Skeletal muscle tissue (tissue), 4 donors: ENCODE data around the gene HOXC11. TPM values are rescaled to one million over a fixed set of nuclear protein-coding genes. Genes with fewer than 3 reads are reported as not detected.

Source experiments
- H3K27ac ChIP-seq: one replicate; pipeline ENCODE4 v1.7.0; 2013; ENCODE audit warnings: mild to moderate bottlenecking, low read depth, low read length, inconsistent platforms
- H3K27me3 ChIP-seq, 3 donors: one replicate each; pipeline ENCODE4 v1.7.0; 2013; ENCODE audit warnings: low read length in 3 of 3; ENCODE audit not compliant: control insufficient read depth in 3 of 3, insufficient read depth in 3 of 3
- H3K36me3 ChIP-seq, 3 donors: one replicate each; pipeline ENCODE4 v1.7.0; 2013; ENCODE audit warnings: low read length in 3 of 3; ENCODE audit not compliant: control insufficient read depth in 3 of 3, insufficient read depth in 3 of 3
- H3K4me1 ChIP-seq, 3 donors: one replicate each; pipeline ENCODE4 v1.7.0; 2013; ENCODE audit warnings: low read length in 3 of 3, mild to moderate bottlenecking in 3 of 3; ENCODE audit not compliant: control insufficient read depth in 3 of 3, insufficient read depth in 3 of 3
- H3K4me3 ChIP-seq, 3 donors: one replicate each; pipeline ENCODE4 v1.7.0; 2013; ENCODE audit warnings: low read length in 3 of 3
- H3K9ac ChIP-seq, 3 donors: one replicate each; pipeline ENCODE4 v1.7.0; 2013; ENCODE audit warnings: low read length in 3 of 3, mild to moderate bottlenecking in 3 of 3, moderate library complexity in 2 of 3, low read depth in 1 of 3
- H3K9me3 ChIP-seq, 3 donors: one replicate each; pipeline ENCODE4 v1.7.0; 2013; ENCODE audit warnings: low read length in 3 of 3; ENCODE audit not compliant: control insufficient read depth in 3 of 3
- total RNA-seq: library from RNA; depleted of rRNA; stranded (reverse); fragments of >200 nt; gene quantifications from one replicate; pipeline ENCODE4 v1.2.3, GENCODE V29; 2014
- donor health status: Osteomylitis.

Gene HOXC11
- total RNA-seq, 1 donor from 2014 or later: 0.52 TPM

- H3K4me3 ChIP-seq: peak overlapping the region; percentile 65 to 70 (median 70)
- peak overlapping the region; percentile 84 to 97 (median 88) for H3K9ac ChIP-seq
- peaks cover 18 to 51% (median 30%) of the 10 kb centered on the region in 3 donors for H3K27me3 ChIP-seq
- H3K4me1 ChIP-seq: peaks cover 36 to 76% (median 44%) of the 10 kb centered on the region in 3 donors
- H3K36me3 ChIP-seq: no peaks in the 10 kb centered on the region
- no peaks in the 10 kb centered on the region for H3K9me3 ChIP-seq
- H3K27ac ChIP-seq: peak overlapping the region; percentile 97
Measured at GRCh38 chr12:53983950-53984572, 11.1 kb downstream of the HOXC11 start.

- H3K9me3 ChIP-seq: no peaks in the 10 kb centered on the region
- H3K36me3 ChIP-seq: no peaks in the 10 kb centered on the region
- H3K4me1 ChIP-seq: peaks cover 40 to 78% (median 46%) of the 10 kb centered on the region in 3 donors
- H3K27me3 ChIP-seq: peaks cover 12 to 44% (median 26%) of the 10 kb centered on the region in 3 donors
- peak within 1 kb of the TSS; percentile 87 to 95 (median 91) for H3K4me3 ChIP-seq
- peak within 1 kb of the TSS; percentile 100 for H3K27ac ChIP-seq
- peak within 1 kb of the TSS; percentile 97 for H3K9ac ChIP-seq
Measured at GRCh38 chr12:53984901-53985691, 12.2 kb downstream of the HOXC11 start, which contains the start of gene HOXC10. HOXC10 (plus strand) TSS chr12:53985146; CDS start chr12:53985260, 114 bp downstream.

DNA sequence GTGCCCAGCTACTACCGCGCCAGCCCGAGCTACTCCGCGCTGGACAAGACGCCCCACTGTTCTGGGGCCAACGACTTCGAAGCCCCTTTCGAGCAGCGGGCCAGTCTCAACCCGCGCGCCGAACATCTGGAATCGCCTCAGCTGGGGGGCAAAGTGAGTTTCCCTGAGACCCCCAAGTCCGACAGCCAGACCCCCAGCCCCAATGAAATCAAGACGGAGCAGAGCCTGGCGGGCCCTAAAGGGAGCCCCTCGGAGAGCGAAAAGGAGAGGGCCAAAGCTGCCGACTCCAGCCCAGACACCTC, 12.7 kb downstream of the HOXC11 start:
- H3K4me1 ChIP-seq: peaks cover 46 to 82% (median 51%) of the 10 kb centered on the region in 3 donors
- peak overlapping the region; percentile 95 to 97 (median 97) for H3K9ac ChIP-seq
- H3K4me3 ChIP-seq: peak overlapping the region; percentile 87 to 95 (median 91)
- peak overlapping the region; percentile 100 for H3K27ac ChIP-seq
- H3K36me3 ChIP-seq: no peaks in the 10 kb centered on the region
- H3K27me3 ChIP-seq: peaks cover 10 to 39% (median 26%) of the 10 kb centered on the region in 3 donors
- H3K9me3 ChIP-seq: no peaks in the 10 kb centered on the region

- Histone ChIP-seq H3K4me3 (peak overlapping the region; percentile 87 to 95 (median 91)), H3K27ac (peak overlapping the region; percentile 100), H3K9ac (peak overlapping the region; percentile 95 to 97 (median 97)), H3K36me3 (no peaks in the 10 kb centered on the region), H3K9me3 (no peaks in the 10 kb centered on the region), H3K4me1 (peaks cover 51 to 84% (median 53%) of the 10 kb centered on the region in 3 donors), H3K27me3 (peaks cover 10 to 34% (median 26%) of the 10 kb centered on the region in 3 donors)
Measured at GRCh38 chr12:53985994-53986685, 13.2 kb downstream of the HOXC11 start.

DNA sequence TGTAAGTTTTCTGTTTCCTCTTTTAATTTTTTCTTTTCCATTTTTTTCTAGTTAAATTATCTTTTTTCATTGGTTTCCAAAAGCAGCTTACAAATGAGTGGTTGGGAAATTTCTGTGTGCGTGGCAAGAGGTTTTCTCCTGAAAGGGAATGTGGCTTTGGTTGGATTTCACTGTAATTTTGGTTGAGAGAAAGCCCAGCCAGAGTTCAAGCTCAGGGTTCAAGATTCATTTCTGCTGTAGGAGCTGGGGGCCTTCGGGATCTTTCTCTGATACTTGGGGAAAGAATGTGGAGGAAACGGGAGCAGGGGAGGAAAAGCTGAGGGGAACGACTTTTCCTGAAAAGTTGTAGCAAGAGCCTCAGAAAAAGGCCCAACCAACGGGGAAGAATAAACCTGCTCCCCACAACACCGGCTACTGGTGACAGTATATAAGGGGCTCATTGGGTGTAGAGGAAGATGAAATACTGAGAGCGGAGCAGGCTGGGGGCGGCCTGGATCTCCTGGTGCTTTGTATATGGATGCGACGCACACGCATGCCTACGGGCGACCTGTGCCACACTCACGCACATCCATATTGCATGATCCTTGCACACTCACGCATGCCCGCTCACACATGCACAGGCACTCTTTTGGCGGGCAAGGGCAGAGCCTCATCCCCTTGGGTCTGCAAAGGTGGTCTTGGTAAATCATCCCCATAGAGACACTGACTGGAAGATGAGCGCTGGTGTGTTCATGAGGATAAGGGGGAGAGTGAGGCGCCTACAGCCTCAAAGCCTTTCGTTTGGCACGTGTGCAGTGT, 14.0 kb downstream of the HOXC11 start:
- Histone ChIP-seq H3K27me3 (peaks cover 10 to 28% (median 24%) of the 10 kb centered on the region in 3 donors), H3K9me3 (no peaks in the 10 kb centered on the region), H3K4me1 (peaks cover 54 to 86% (median 58%) of the 10 kb centered on the region in 3 donors), H3K4me3 (peak overlapping the region; percentile 87 to 95 (median 91)), H3K9ac (peak overlapping the region; percentile 95 to 97 (median 97)), H3K27ac (peak overlapping the region; percentile 100), H3K36me3 (no peaks in the 10 kb centered on the region)

- Histone ChIP-seq H3K27me3 (peaks cover 10 to 24% (median 19%) of the 10 kb centered on the region in 3 donors), H3K4me3 (peak overlapping the region; percentile 87 to 95 (median 91)), H3K27ac (peak overlapping the region; percentile 100), H3K9me3 (no peaks in the 10 kb centered on the region), H3K4me1 (peaks cover 62 to 84% (median 64%) of the 10 kb centered on the region in 3 donors), H3K36me3 (no peaks in the 10 kb centered on the region), H3K9ac (peak overlapping the region; percentile 95 to 97 (median 97))
Measured at GRCh38 chr12:53987787-53988230, 14.9 kb downstream of the HOXC11 start.

- peak overlapping the region; percentile 100 for H3K27ac ChIP-seq
- no peaks in the 10 kb centered on the region for H3K36me3 ChIP-seq
- peaks cover 9 to 24% (median 10%) of the 10 kb centered on the region in 3 donors for H3K27me3 ChIP-seq
- no peaks in the 10 kb centered on the region for H3K9me3 ChIP-seq
- H3K4me3 ChIP-seq: peak overlapping the region; percentile 52 to 91 (median 57)
- peaks cover 68 to 83% (median 70%) of the 10 kb centered on the region in 3 donors for H3K4me1 ChIP-seq
- peak overlapping the region; percentile 34 to 97 (median 65) for H3K9ac ChIP-seq
Measured at GRCh38 chr12:53988541-53989226, 15.8 kb downstream of the HOXC11 start.

GRCh38 chr12:53989227-53990113, 16.5 kb downstream of the HOXC11 start:
- Histone ChIP-seq H3K4me3 (peak overlapping the region; percentile 57 to 91 (median 70)), H3K27ac (peak overlapping the region; percentile 100), H3K27me3 (peaks cover 4 to 21% (median 5%) of the 10 kb centered on the region in 3 donors), H3K4me1 (peaks cover 69 to 86% (median 70%) of the 10 kb centered on the region in 3 donors), H3K9ac (peak overlapping the region; percentile 64 to 81 (median 69)), H3K36me3 (no peaks in the 10 kb centered on the region), H3K9me3 (no peaks in the 10 kb centered on the region)
